ENCODE data around the gene HMG20A.

HMG20A gene

GRCh38 chr15:77511869-77512268 is 91.2 kb downstream of the HMG20A start:
- Histone ChIP-seq H3K4me1 (ENCODE audit: insufficient read depth, insufficient read length) (peaks cover 24% of the 10 kb centered on the region), H3K36me3 (ENCODE audit: insufficient read depth, insufficient read length, low read length) (no peaks in the 10 kb centered on the region), H3K4me3 (ENCODE audit: insufficient read length, low read depth) (no peak overlapping the region), H3K9ac (ENCODE audit: insufficient read length, low read depth) (no peak overlapping the region), H3K27me3 (ENCODE audit: insufficient read depth, insufficient read length) (no peaks in the 10 kb centered on the region), H3K9me3 (ENCODE audit: insufficient read depth, low read length) (no peaks in the 10 kb centered on the region)
- DNase-seq (ENCODE audit: low read depth, low spot score) = no peak
- no peak for TF ChIP-seq SUZ12 (IDR thresholded peaks at IDR 0.05; ENCODE audit: extremely low read depth, insufficient read depth, insufficient read length)

GRCh38 chr15:77513226-77513625 is 92.5 kb downstream of the HMG20A start:
- DNase-seq (ENCODE audit: low read depth, low spot score) = no peak
- no peaks in the 10 kb centered on the region for H3K27me3 ChIP-seq (ENCODE audit: insufficient read depth, insufficient read length)

GRCh38 chr15:77514641-77515402 is 94.1 kb downstream of the HMG20A start:
- H3K36me3 ChIP-seq (ENCODE audit: insufficient read depth, insufficient read length, low read length) = no peaks in the 10 kb centered on the region
- H3K9ac ChIP-seq (ENCODE audit: insufficient read length, low read depth) = no peak overlapping the region
- no peak for TF ChIP-seq ZNF274 (IDR thresholded peaks at IDR 0.05; ENCODE audit: low read depth, low read length)
- TF ChIP-seq SUZ12 (IDR thresholded peaks at IDR 0.05; ENCODE audit: extremely low read depth, insufficient read depth, insufficient read length) = no peak
- TF ChIP-seq YY1 (IDR thresholded peaks at IDR 0.05; ENCODE audit: insufficient read depth, insufficient read length) = no peak
- no peaks in the 10 kb centered on the region for H3K9me3 ChIP-seq (ENCODE audit: insufficient read depth, low read length)
- peaks cover 17% of the 10 kb centered on the region for H3K4me1 ChIP-seq (ENCODE audit: insufficient read depth, insufficient read length)
- H3K4me3 ChIP-seq (ENCODE audit: insufficient read length, low read depth) = no peak overlapping the region
- H3K27me3 ChIP-seq (ENCODE audit: insufficient read depth, insufficient read length) = no peaks in the 10 kb centered on the region
- DNase-seq (ENCODE audit: low read depth, low spot score) = no peak

More at GRCh38 chr15:77513226-77513625, 92.5 kb downstream of the HMG20A start:
- Histone ChIP-seq H3K36me3 (ENCODE audit: insufficient read depth, insufficient read length, low read length) (no peaks in the 10 kb centered on the region), H3K4me3 (ENCODE audit: insufficient read length, low read depth) (no peak overlapping the region), H3K9me3 (ENCODE audit: insufficient read depth, low read length) (no peaks in the 10 kb centered on the region), H3K9ac (ENCODE audit: insufficient read length, low read depth) (no peak overlapping the region), H3K4me1 (ENCODE audit: insufficient read depth, insufficient read length) (peaks cover 18% of the 10 kb centered on the region)
- TF ChIP-seq SUZ12 (IDR thresholded peaks at IDR 0.05; ENCODE audit: extremely low read depth, insufficient read depth, insufficient read length) = no peak
- TF ChIP-seq YY1 (IDR thresholded peaks at IDR 0.05; ENCODE audit: insufficient read depth, insufficient read length) = no peak
- TF ChIP-seq ZNF274 (IDR thresholded peaks at IDR 0.05; ENCODE audit: low read depth, low read length) = no peak

GRCh38 chr15:77515613-77516012 is 94.9 kb downstream of the HMG20A start:
- no peak overlapping the region for H3K9ac ChIP-seq (ENCODE audit: insufficient read length, low read depth)
- H3K27me3 ChIP-seq (ENCODE audit: insufficient read depth, insufficient read length) = no peaks in the 10 kb centered on the region
- peaks cover 17% of the 10 kb centered on the region for H3K4me1 ChIP-seq (ENCODE audit: insufficient read depth, insufficient read length)
- no peaks in the 10 kb centered on the region for H3K36me3 ChIP-seq (ENCODE audit: insufficient read depth, insufficient read length, low read length)
- TF ChIP-seq SUZ12 (IDR thresholded peaks at IDR 0.05; ENCODE audit: extremely low read depth, insufficient read depth, insufficient read length) = no peak
- no peak for TF ChIP-seq ZNF274 (IDR thresholded peaks at IDR 0.05; ENCODE audit: low read depth, low read length)
- TF ChIP-seq YY1 (IDR thresholded peaks at IDR 0.05; ENCODE audit: insufficient read depth, insufficient read length) = no peak
- DNase-seq (ENCODE audit: low read depth, low spot score) = no peak
- H3K4me3 ChIP-seq (ENCODE audit: insufficient read length, low read depth) = no peak overlapping the region
- H3K9me3 ChIP-seq (ENCODE audit: insufficient read depth, low read length) = no peaks in the 10 kb centered on the region

- H3K9me3 ChIP-seq (ENCODE audit: insufficient read depth, low read length) = no peaks in the 10 kb centered on the region
- no peak for DNase-seq (ENCODE audit: low read depth, low spot score)
- H3K4me3 ChIP-seq (ENCODE audit: insufficient read length, low read depth) = no peak overlapping the region
- H3K36me3 ChIP-seq (ENCODE audit: insufficient read depth, insufficient read length, low read length) = no peaks in the 10 kb centered on the region
- no peak overlapping the region for H3K9ac ChIP-seq (ENCODE audit: insufficient read length, low read depth)
- H3K4me1 ChIP-seq (ENCODE audit: insufficient read depth, insufficient read length) = peaks cover 17% of the 10 kb centered on the region
- H3K27me3 ChIP-seq (ENCODE audit: insufficient read depth, insufficient read length) = no peaks in the 10 kb centered on the region
- no peak for TF ChIP-seq SUZ12 (IDR thresholded peaks at IDR 0.05; ENCODE audit: extremely low read depth, insufficient read depth, insufficient read length)
- TF ChIP-seq ZNF274 (IDR thresholded peaks at IDR 0.05; ENCODE audit: low read depth, low read length) = no peak
- no peak for TF ChIP-seq YY1 (IDR thresholded peaks at IDR 0.05; ENCODE audit: insufficient read depth, insufficient read length)
These were observed 95.4 kb downstream of the HMG20A start for GRCh38 chr15:77516076-77516475.

- TF ChIP-seq YY1 (IDR thresholded peaks at IDR 0.05; ENCODE audit: insufficient read depth, insufficient read length) (no peak), ZNF274 (IDR thresholded peaks at IDR 0.05; ENCODE audit: low read depth, low read length) (no peak), SUZ12 (IDR thresholded peaks at IDR 0.05; ENCODE audit: extremely low read depth, insufficient read depth, insufficient read length) (no peak)
- no peaks in the 10 kb centered on the region for H3K9me3 ChIP-seq (ENCODE audit: insufficient read depth, low read length)
- peaks cover 17% of the 10 kb centered on the region for H3K4me1 ChIP-seq (ENCODE audit: insufficient read depth, insufficient read length)
- H3K9ac ChIP-seq (ENCODE audit: insufficient read length, low read depth) = no peak overlapping the region
- H3K36me3 ChIP-seq (ENCODE audit: insufficient read depth, insufficient read length, low read length) = no peaks in the 10 kb centered on the region
- DNase-seq (ENCODE audit: low read depth, low spot score) = no peak
- no peak overlapping the region for H3K4me3 ChIP-seq (ENCODE audit: insufficient read length, low read depth)
- H3K27me3 ChIP-seq (ENCODE audit: insufficient read depth, insufficient read length) = no peaks in the 10 kb centered on the region
These were observed 96.1 kb downstream of the HMG20A start for GRCh38 chr15:77516786-77517185.

- Histone ChIP-seq H3K9ac (ENCODE audit: insufficient read length, low read depth) (no peak overlapping the region), H3K27me3 (ENCODE audit: insufficient read depth, insufficient read length) (no peaks in the 10 kb centered on the region), H3K36me3 (ENCODE audit: insufficient read depth, insufficient read length, low read length) (no peaks in the 10 kb centered on the region), H3K9me3 (ENCODE audit: insufficient read depth, low read length) (no peaks in the 10 kb centered on the region), H3K4me1 (ENCODE audit: insufficient read depth, insufficient read length) (peaks cover 17% of the 10 kb centered on the region), H3K4me3 (ENCODE audit: insufficient read length, low read depth) (no peak overlapping the region)
- TF ChIP-seq ZNF274 (IDR thresholded peaks at IDR 0.05; ENCODE audit: low read depth, low read length) = no peak
- no peak for DNase-seq (ENCODE audit: low read depth, low spot score)
These were observed 96.9 kb downstream of the HMG20A start for GRCh38 chr15:77517579-77517978.
